SJSA1 (cell line): ENCODE results near the gene LAMC1. TPM values are rescaled to one million over a fixed set of nuclear protein-coding genes. Genes with fewer than 3 reads are reported as not detected.
A peak's percentile ranks its signal among the peaks of the same experiment; 100 is the strongest.

Source experiments
- DNase-seq, 2 experiments: peaks; one replicate each; pipeline ENCODE4 v3.0.0-alpha.2; 2015 to 2020; ENCODE audit warnings: low spot score in 2 of 2, low read depth in 1 of 2
- H3K27ac ChIP-seq: fragments of 250-450 bp; sonication (Bioruptor Pico); 2 replicates; pipeline ENCODE4 v1.5.1; 2020; ENCODE audit warnings: mild to moderate bottlenecking, moderate library complexity
- H3K27me3 ChIP-seq: fragments of 250-450 bp; sonication (Bioruptor Pico); replicated peaks from 2 replicates; pipeline ENCODE4 v1.5.1; 2020; ENCODE audit warnings: mild to moderate bottlenecking, moderate library complexity
- H3K36me3 ChIP-seq: fragments of 250-450 bp; sonication (Bioruptor Pico); 2 replicates; pipeline ENCODE4 v1.5.1; 2020; ENCODE audit warnings: mild to moderate bottlenecking
- H3K4me1 ChIP-seq: fragments of 250-450 bp; sonication (Bioruptor Pico); replicated peaks from 2 replicates; pipeline ENCODE4 v1.6.1; 2021; ENCODE audit warnings: mild to moderate bottlenecking
- H3K4me3 ChIP-seq: fragments of 250-450 bp; sonication (Bioruptor Pico); 2 replicates; pipeline ENCODE4 v1.5.1; 2020; ENCODE audit warnings: mild to moderate bottlenecking
- H3K9me3 ChIP-seq: fragments of 250-450 bp; sonication (Bioruptor Pico); replicated peaks from 2 replicates; pipeline ENCODE4 v1.5.1; 2020; ENCODE audit warnings: mild to moderate bottlenecking
- total RNA-seq: library from RNA; depleted of rRNA; stranded (reverse); fragments of >200 nt; shearing (Covaris generic); gene quantifications from 2 replicates; pipeline ENCODE4 v1.2.3, GENCODE V29; 2014

The LAMC1 gene
- total RNA-seq, 1 experiment from 2014 or later: 220 TPM

GRCh38 chr1:183089025-183089639, 65.9 kb downstream of the LAMC1 start:
- H3K4me1 ChIP-seq: peaks cover 27% of the 10 kb centered on the region
- H3K9me3 ChIP-seq: no peaks in the 10 kb centered on the region
- no peak for DNase-seq
- no peaks in the 10 kb centered on the region for H3K36me3 ChIP-seq
- H3K4me3 ChIP-seq: no peak overlapping the region
- no peaks in the 10 kb centered on the region for H3K27me3 ChIP-seq
- H3K27ac ChIP-seq: no peak overlapping the region

GRCh38 chr1:183090391-183091006, 67.3 kb downstream of the LAMC1 start:
- H3K4me1 ChIP-seq: peaks cover 17% of the 10 kb centered on the region
- no peak for DNase-seq
- no peaks in the 10 kb centered on the region for H3K36me3 ChIP-seq
- H3K27ac ChIP-seq: no peak overlapping the region
- H3K9me3 ChIP-seq: no peaks in the 10 kb centered on the region
- no peak overlapping the region for H3K4me3 ChIP-seq
- no peaks in the 10 kb centered on the region for H3K27me3 ChIP-seq

- H3K4me1 ChIP-seq: peaks cover 17% of the 10 kb centered on the region
Observed at GRCh38 chr1:183091181-183091580, 68.0 kb downstream of the LAMC1 start.

GRCh38 chr1:183092350-183092749, 69.1 kb downstream of the LAMC1 start:
- no peaks in the 10 kb centered on the region for H3K27me3 ChIP-seq
- no peak overlapping the region for H3K27ac ChIP-seq
- H3K4me1 ChIP-seq: peaks cover 28% of the 10 kb centered on the region
- no peak for DNase-seq
- no peaks in the 10 kb centered on the region for H3K36me3 ChIP-seq
- no peaks in the 10 kb centered on the region for H3K9me3 ChIP-seq
- no peak overlapping the region for H3K4me3 ChIP-seq

More at GRCh38 chr1:183091181-183091580, 68.0 kb downstream of the LAMC1 start:
- DNase-seq: no peak
- Histone ChIP-seq H3K27me3 (no peaks in the 10 kb centered on the region), H3K36me3 (no peaks in the 10 kb centered on the region), H3K27ac (no peak overlapping the region), H3K4me3 (no peak overlapping the region), H3K9me3 (no peaks in the 10 kb centered on the region)

- no peak overlapping the region for H3K4me3 ChIP-seq
- no peaks in the 10 kb centered on the region for H3K9me3 ChIP-seq
- peaks cover 36% of the 10 kb centered on the region for H3K4me1 ChIP-seq
- H3K27me3 ChIP-seq: no peaks in the 10 kb centered on the region
- H3K27ac ChIP-seq: no peak overlapping the region
- DNase-seq: no peak
- H3K36me3 ChIP-seq: no peaks in the 10 kb centered on the region; the same call in 1 of the 2 replicates
Observed at GRCh38 chr1:183093066-183093668, 69.9 kb downstream of the LAMC1 start.

GRCh38 chr1:183093786-183094298, 70.6 kb downstream of the LAMC1 start:
- H3K4me1 ChIP-seq: peaks cover 36% of the 10 kb centered on the region
- no peaks in the 10 kb centered on the region; the same call in 1 of the 2 replicates for H3K36me3 ChIP-seq
- H3K9me3 ChIP-seq: no peaks in the 10 kb centered on the region
- DNase-seq: no peak
- H3K4me3 ChIP-seq: no peak overlapping the region
- no peak overlapping the region for H3K27ac ChIP-seq
- H3K27me3 ChIP-seq: no peaks in the 10 kb centered on the region

GRCh38 chr1:183094351-183094750, 71.1 kb downstream of the LAMC1 start:
- no peak for DNase-seq
- no peaks in the 10 kb centered on the region for H3K27me3 ChIP-seq
- H3K9me3 ChIP-seq: no peaks in the 10 kb centered on the region
- no peak overlapping the region for H3K4me3 ChIP-seq
- no peaks in the 10 kb centered on the region; the same call in 1 of the 2 replicates for H3K36me3 ChIP-seq
- H3K4me1 ChIP-seq: peaks cover 36% of the 10 kb centered on the region
- no peak overlapping the region for H3K27ac ChIP-seq

GRCh38 chr1:183096351-183096750, 73.1 kb downstream of the LAMC1 start:
- Histone ChIP-seq H3K27ac (no peak overlapping the region), H3K9me3 (no peaks in the 10 kb centered on the region), H3K4me3 (no peak overlapping the region), H3K4me1 (peaks cover 28% of the 10 kb centered on the region), H3K36me3 (peaks cover 3% of the 10 kb centered on the region), H3K27me3 (no peaks in the 10 kb centered on the region)
- no peak for DNase-seq

GRCh38 chr1:183096894-183097293, 73.7 kb downstream of the LAMC1 start:
- Histone ChIP-seq H3K9me3 (no peaks in the 10 kb centered on the region), H3K4me3 (no peak overlapping the region), H3K27ac (no peak overlapping the region), H3K36me3 (peaks cover 3% of the 10 kb centered on the region), H3K27me3 (no peaks in the 10 kb centered on the region), H3K4me1 (peaks cover 25% of the 10 kb centered on the region)
- DNase-seq: no peak

- H3K4me3 ChIP-seq: no peak overlapping the region
- peak in 1 of 2 experiments; percentile 42 for DNase-seq
- no peaks in the 10 kb centered on the region for H3K27me3 ChIP-seq
- H3K4me1 ChIP-seq: peaks cover 25% of the 10 kb centered on the region
- no peak overlapping the region for H3K27ac ChIP-seq
- H3K36me3 ChIP-seq: peaks cover 3% of the 10 kb centered on the region
- H3K9me3 ChIP-seq: no peaks in the 10 kb centered on the region
Observed at GRCh38 chr1:183097438-183098051, 74.3 kb downstream of the LAMC1 start.

- Histone ChIP-seq H3K27me3 (no peaks in the 10 kb centered on the region), H3K27ac (no peak overlapping the region), H3K4me1 (peaks cover 25% of the 10 kb centered on the region)
Observed at GRCh38 chr1:183098317-183098716, 75.1 kb downstream of the LAMC1 start.

GRCh38 chr1:183100361-183100974, 77.2 kb downstream of the LAMC1 start:
- Histone ChIP-seq H3K4me3 (no peak overlapping the region), H3K36me3 (peaks cover 19% of the 10 kb centered on the region), H3K27ac (no peak overlapping the region), H3K27me3 (no peaks in the 10 kb centered on the region), H3K9me3 (no peaks in the 10 kb centered on the region), H3K4me1 (peaks cover 22% of the 10 kb centered on the region)
- no peak for DNase-seq

More at GRCh38 chr1:183098317-183098716, 75.1 kb downstream of the LAMC1 start:
- Histone ChIP-seq H3K4me3 (no peak overlapping the region), H3K9me3 (no peaks in the 10 kb centered on the region), H3K36me3 (peaks cover 4% of the 10 kb centered on the region)
- DNase-seq: no peak

- Histone ChIP-seq H3K36me3 (peaks cover 20% of the 10 kb centered on the region), H3K27ac (no peak overlapping the region), H3K4me3 (no peak overlapping the region), H3K9me3 (no peaks in the 10 kb centered on the region), H3K4me1 (peaks cover 28% of the 10 kb centered on the region), H3K27me3 (no peaks in the 10 kb centered on the region)
- no peak for DNase-seq
Observed at GRCh38 chr1:183101081-183101480, 77.9 kb downstream of the LAMC1 start.
